HepG2 (cell line): ENCODE data around the gene RHBDL3. TPM values are rescaled to one million over a fixed set of nuclear protein-coding genes. Genes with fewer than 3 reads are reported as not detected.

Experiments used
- ARID2 ChIP-seq: sonication (generic); formaldehyde crosslinking; IDR thresholded peaks from 2 replicates; pipeline ENCODE4 v1.8.1; 2022; ENCODE audit warnings: mild to moderate bottlenecking, missing genetic modification reagents, borderline replicate concordance
- ATM ChIP-seq: fragments of 450-650 bp; IDR thresholded peaks from 2 replicates; pipeline ENCODE4 v1.7.1; 2017; ENCODE audit warnings: mild to moderate bottlenecking, borderline replicate concordance
- BRCA1 ChIP-seq: sonication (generic); formaldehyde crosslinking; IDR thresholded peaks from 2 replicates; pipeline ENCODE4 v1.4.0; 2020; ENCODE audit warnings: missing genetic modification reagents
- BRD4 ChIP-seq: sonication (generic); formaldehyde crosslinking; IDR thresholded peaks from 2 replicates; pipeline ENCODE4 v1.4.0; 2020; ENCODE audit warnings: missing genetic modification reagents
- EHMT2 ChIP-seq: fragments of 200-600 bp; sonication (generic); IDR thresholded peaks from 2 replicates; pipeline ENCODE4 v1.7.0; 2017; ENCODE audit warnings: antibody characterized with exemption, low read depth, low read length, borderline replicate concordance
- HNRNPLL ChIP-seq: fragments of 200-400 bp; formaldehyde crosslinking; IDR thresholded peaks from 2 replicates; pipeline ENCODE4 v1.6.1; 2017; ENCODE audit warnings: mild to moderate bottlenecking, low read depth, low read length; ENCODE audit not compliant: poor library complexity, severe bottlenecking
- IKZF4 ChIP-seq: sonication (generic); formaldehyde crosslinking; IDR thresholded peaks from 2 replicates; pipeline ENCODE4 v1.5.1; 2020; ENCODE audit warnings: borderline replicate concordance, mild to moderate bottlenecking, low read depth, missing genetic modification reagents; ENCODE audit errors: not compliant biosample characterization
- JARID2 ChIP-seq: sonication (generic); formaldehyde crosslinking; IDR thresholded peaks from 2 replicates; pipeline ENCODE4 v1.8.1; 2023; ENCODE audit warnings: missing genetic modification reagents, inconsistent platforms; ENCODE audit not compliant: insufficient replicate concordance
- MZF1 ChIP-seq: sonication (generic); formaldehyde crosslinking; IDR thresholded peaks from 2 replicates; pipeline ENCODE4 v1.8.1; 2023; ENCODE audit warnings: mild to moderate bottlenecking, missing genetic modification reagents, borderline replicate concordance
- POLR2G ChIP-seq: fragments of 200-400 bp; formaldehyde crosslinking; IDR thresholded peaks from 2 replicates; pipeline ENCODE4 v1.6.1; 2018; ENCODE audit warnings: mild to moderate bottlenecking, low read depth, low read length, moderate library complexity
- RXRB ChIP-seq: IDR thresholded peaks from 2 replicates; pipeline ENCODE4 v1.6.1; 2016; ENCODE audit warnings: borderline replicate concordance, missing genetic modification reagents, missing compliant biosample characterization
- SCMH1 ChIP-seq: sonication (generic); formaldehyde crosslinking; IDR thresholded peaks from 2 replicates; pipeline ENCODE4 v1.9.0; 2021; ENCODE audit warnings: missing genetic modification reagents, mild to moderate bottlenecking, borderline replicate concordance
- ZBTB7A ChIP-seq: sonication (generic); formaldehyde crosslinking; IDR thresholded peaks from 2 replicates; pipeline ENCODE4 v1.8.0; 2022; ENCODE audit warnings: mild to moderate bottlenecking, missing genetic modification reagents
- ZNF24 ChIP-seq: fragments of 450-650 bp; IDR thresholded peaks from 2 replicates; pipeline ENCODE4 v1.6.1; 2017; ENCODE audit warnings: antibody characterized with exemption, mild to moderate bottlenecking
- ZNF614 ChIP-seq: IDR thresholded peaks from 2 replicates; pipeline ENCODE4 v1.6.1; 2018; ENCODE audit warnings: missing biosample characterization, missing genetic modification reagents, inconsistent platforms, borderline replicate concordance
- polyA plus RNA-seq, 8 experiments: library from polyadenylated mRNA; depleted of rRNA in 3 of 8; stranded (reverse) in 7 of 8; unstranded in 1 of 8; fragments of >200 nt; fragmentation: Illumina TruSeq in 4 of 8; extraction: Trizol in 4 of 8; gene quantifications; 2 replicates each; pipeline versions ENCODE4 v1.2.1 to v1.2.3, GENCODE V29; 2011 to 2016; ENCODE audit warnings: low read depth in 4 of 8, missing spikeins in 1 of 8, mixed read lengths in 1 of 8; ENCODE audit not compliant: insufficient read depth in 1 of 8
- total RNA-seq, 5 experiments: library from RNA; depleted of rRNA; stranded (reverse); fragments of >200 nt; fragmentation: Illumina TruSeq; extraction: Trizol; gene quantifications; 2 replicates each; pipeline ENCODE4 v1.2.3, GENCODE V29; 2016; ENCODE audit warnings: low read depth in 1 of 5
- TF ChIP-seq, protein P1 (sequence below): sonication (generic); formaldehyde crosslinking; IDR thresholded peaks from 2 replicates; pipeline ENCODE4 v1.5.0; 2020; ENCODE audit warnings: missing genetic modification reagents
- TF ChIP-seq, protein P2 (sequence below): sonication (generic); formaldehyde crosslinking; IDR thresholded peaks from 2 replicates; pipeline ENCODE4 v1.8.0; 2022; ENCODE audit warnings: missing genetic modification reagents, mild to moderate bottlenecking, inconsistent platforms, borderline replicate concordance
- TF ChIP-seq, protein P3 (sequence below): sonication (generic); formaldehyde crosslinking; IDR thresholded peaks from 2 replicates; pipeline ENCODE4 v1.9.0; 2021; ENCODE audit warnings: missing genetic modification reagents, borderline replicate concordance

The RHBDL3 gene
- total and polyA plus RNA-seq, 2 of the 13 experiments (the other 11 are each of a cell fraction or from before 2014, with no cell fraction given), result 0.09 TPM; not detected in 1

DNA sequence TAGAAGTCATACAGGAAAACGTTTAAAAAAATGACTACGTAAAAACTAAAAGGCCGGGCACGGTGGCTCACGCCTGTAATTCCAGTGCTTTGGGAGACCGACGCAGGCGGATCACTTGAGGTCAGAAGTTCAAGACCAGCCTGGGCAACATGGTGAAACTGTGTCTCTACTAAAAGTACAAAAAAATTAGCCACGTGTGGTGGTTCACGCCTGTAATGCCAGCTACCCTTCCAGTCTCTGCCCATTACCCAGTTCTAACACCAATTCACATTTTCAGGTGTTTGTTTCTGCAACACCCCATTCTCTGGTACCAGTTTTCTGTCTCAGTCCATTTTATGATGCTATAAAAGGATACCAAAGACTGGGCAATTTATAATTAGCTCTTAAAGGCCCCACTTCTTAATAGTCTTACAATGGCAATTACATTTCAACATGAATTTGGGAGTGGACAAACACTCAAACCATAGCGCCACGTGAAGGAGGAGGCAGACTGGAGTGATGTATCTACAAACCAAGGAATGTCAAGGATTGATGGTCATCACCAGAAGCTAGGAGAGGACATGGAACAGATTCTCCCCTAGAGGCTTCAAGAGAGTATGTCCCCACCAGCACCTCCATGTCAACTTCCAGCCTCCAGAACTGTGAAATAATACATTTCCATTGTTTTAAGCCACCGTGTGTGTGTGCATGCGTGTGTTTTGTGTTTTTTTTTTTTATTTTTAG lies 77.1 kb downstream of the RHBDL3 start (continued):
- TF ChIP-seq ARID2 (CRISPR knock-in tag) (no peak), BRD4 (no peak), MZF1 (no peak), ZNF24 (no peak), JARID2 (CRISPR knock-in tag) (no peak), RXRB (CRISPR knock-in tag) (no peak), HNRNPLL (no peak), BRCA1 (CRISPR knock-in tag) (0 out of 2 replicates have a peak, but pooled peaks have one; percentile 10), EHMT2 (peak; percentile 88), ZBTB7A (CRISPR knock-in tag) (no peak), SCMH1 (CRISPR knock-in tag) (no peak), IKZF4 (CRISPR knock-in tag) (no peak), POLR2G (no peak), ZNF614 (no peak), ATM (no peak)
- TF ChIP-seq, protein P1, sequence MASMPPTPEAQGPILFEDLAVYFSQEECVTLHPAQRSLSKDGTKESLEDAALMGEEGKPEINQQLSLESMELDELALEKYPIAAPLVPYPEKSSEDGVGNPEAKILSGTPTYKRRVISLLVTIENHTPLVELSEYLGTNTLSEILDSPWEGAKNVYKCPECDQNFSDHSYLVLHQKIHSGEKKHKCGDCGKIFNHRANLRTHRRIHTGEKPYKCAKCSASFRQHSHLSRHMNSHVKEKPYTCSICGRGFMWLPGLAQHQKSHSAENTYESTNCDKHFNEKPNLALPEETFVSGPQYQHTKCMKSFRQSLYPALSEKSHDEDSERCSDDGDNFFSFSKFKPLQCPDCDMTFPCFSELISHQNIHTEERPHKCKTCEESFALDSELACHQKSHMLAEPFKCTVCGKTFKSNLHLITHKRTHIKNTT (CRISPR knock-in tag), result no peak
- TF ChIP-seq, protein P2, sequence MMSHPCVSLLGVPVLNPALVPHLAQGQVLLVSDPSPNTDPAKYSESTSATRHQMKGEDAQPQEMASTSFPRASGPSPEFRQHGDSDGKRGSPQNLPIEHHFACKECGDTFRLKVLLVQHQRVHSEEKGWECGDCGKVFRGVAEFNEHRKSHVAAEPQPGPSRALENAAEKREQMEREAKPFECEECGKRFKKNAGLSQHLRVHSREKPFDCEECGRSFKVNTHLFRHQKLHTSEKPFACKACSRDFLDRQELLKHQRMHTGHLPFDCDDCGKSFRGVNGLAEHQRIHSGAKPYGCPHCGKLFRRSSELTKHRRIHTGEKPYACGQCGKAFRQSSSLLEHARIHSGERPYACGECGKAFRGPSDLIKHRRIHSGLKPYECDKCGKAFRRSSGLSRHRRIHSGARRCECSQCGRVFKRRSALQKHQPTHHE, result 0 out of 2 replicates have a peak, but pooled peaks have one; percentile 2
- TF ChIP-seq, protein P3, sequence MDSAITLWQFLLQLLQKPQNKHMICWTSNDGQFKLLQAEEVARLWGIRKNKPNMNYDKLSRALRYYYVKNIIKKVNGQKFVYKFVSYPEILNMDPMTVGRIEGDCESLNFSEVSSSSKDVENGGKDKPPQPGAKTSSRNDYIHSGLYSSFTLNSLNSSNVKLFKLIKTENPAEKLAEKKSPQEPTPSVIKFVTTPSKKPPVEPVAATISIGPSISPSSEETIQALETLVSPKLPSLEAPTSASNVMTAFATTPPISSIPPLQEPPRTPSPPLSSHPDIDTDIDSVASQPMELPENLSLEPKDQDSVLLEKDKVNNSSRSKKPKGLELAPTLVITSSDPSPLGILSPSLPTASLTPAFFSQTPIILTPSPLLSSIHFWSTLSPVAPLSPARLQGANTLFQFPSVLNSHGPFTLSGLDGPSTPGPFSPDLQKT, result no peak
